ENCODE data around the gene DUSP8.

DNA sequence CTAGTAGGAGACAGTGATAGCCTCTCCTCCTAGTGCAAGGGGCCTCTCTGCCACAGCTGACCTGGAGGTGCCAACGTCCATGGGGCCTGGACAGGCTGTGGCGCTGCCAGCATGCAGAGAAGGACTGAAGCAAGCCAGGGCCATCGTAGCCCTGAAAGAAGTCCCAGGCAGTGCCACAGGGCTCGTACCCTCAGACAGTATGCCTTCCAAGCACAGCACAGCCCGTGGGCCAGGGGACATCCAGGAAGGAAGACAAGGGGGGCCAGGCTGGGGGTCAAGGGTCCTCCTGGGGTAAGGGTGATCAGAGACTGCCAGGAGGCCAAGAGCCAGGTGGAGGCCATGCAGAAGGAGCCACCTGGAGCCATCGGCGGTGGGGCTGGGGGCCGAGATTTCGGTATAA is 65.1 kb downstream of the DUSP8 start:
- TF ChIP-seq CTCF (conservative IDR thresholded peaks at IDR 0.05; ENCODE audit: low read length): no peak
- TF ChIP-seq EZH2phosphoT487 (IDR thresholded peaks at IDR 0.05; ENCODE audit: borderline replicate concordance, low read depth, low read length): no peak
